Measurements from ENCODE around the gene DNASE1L1. TPM values are rescaled to one million over a fixed set of nuclear protein-coding genes. Genes with fewer than 3 reads are reported as not detected.

Gene DNASE1L1
- total RNA-seq, 1 experiment from 2014 or later: 29.8 TPM

DNA sequence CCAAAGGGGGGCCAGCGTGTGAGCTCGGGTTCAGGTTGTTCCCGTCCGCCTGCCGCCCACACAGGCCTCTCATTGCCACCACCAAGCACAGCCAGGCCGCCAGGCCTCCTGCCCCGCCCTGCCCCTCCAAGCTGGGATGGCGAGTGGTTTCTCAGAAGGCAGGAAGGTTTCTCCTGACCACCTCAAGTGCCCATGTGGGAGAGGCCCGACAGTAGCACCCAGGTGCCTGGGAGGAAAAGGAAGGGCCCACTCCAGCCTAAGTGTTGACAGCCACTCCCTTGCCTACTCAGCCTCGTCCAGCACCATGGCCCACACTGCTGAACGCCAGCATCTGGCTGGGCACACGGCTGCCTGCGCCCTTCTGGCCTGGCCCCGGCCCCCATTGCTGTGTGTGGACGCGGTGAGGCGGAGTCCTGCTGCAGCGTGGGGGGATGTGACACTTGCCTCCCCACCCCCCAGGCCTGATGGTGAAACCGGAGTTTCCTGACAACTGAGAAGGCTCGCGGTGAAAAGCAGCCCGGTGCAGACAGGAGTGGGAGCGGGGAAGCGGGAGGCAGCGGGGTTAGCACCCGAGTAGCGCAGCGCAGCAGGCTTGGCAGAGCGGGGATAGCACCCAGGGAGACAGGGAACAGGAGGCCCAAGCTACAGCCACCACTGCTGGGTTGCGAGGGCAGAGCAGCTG is 53.8 kb downstream of the DNASE1L1 start:
- TF ChIP-seq, protein P1, sequence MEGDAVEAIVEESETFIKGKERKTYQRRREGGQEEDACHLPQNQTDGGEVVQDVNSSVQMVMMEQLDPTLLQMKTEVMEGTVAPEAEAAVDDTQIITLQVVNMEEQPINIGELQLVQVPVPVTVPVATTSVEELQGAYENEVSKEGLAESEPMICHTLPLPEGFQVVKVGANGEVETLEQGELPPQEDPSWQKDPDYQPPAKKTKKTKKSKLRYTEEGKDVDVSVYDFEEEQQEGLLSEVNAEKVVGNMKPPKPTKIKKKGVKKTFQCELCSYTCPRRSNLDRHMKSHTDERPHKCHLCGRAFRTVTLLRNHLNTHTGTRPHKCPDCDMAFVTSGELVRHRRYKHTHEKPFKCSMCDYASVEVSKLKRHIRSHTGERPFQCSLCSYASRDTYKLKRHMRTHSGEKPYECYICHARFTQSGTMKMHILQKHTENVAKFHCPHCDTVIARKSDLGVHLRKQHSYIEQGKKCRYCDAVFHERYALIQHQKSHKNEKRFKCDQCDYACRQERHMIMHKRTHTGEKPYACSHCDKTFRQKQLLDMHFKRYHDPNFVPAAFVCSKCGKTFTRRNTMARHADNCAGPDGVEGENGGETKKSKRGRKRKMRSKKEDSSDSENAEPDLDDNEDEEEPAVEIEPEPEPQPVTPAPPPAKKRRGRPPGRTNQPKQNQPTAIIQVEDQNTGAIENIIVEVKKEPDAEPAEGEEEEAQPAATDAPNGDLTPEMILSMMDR (conservative IDR thresholded peaks at IDR 0.05; ENCODE audit: low read depth, low read length): no peak
- TF ChIP-seq EZH2phosphoT487 (IDR thresholded peaks at IDR 0.05; ENCODE audit: borderline replicate concordance, low read length): no peak
- TF ChIP-seq EZH2 (IDR thresholded peaks at IDR 0.05; ENCODE audit: low read length, unreplicated experiment): no peak
- Histone ChIP-seq H3K27me3 (ENCODE audit: low read length) (no peaks in the 10 kb centered on the region), H4K20me1 (ENCODE audit: low read length) (peaks cover 24% of the 10 kb centered on the region), H3K9me2 (replicated peaks; ENCODE audit: low read length) (no peaks in the 10 kb centered on the region), H3K27ac (ENCODE audit: low read length) (no peak overlapping the region), H3K79me2 (ENCODE audit: low read length) (0 out of 2 replicates have a peak, but pooled peaks cover 4% of the 10 kb centered on the region), H3K4me3 (ENCODE audit: low read length) (no peak overlapping the region), H3K4me1 (ENCODE audit: insufficient read depth, low read length) (no peaks in the 10 kb centered on the region), H2AFZ (ENCODE audit: low read length) (no peak overlapping the region), H3K9me3 (ENCODE audit: low read length) (no peaks in the 10 kb centered on the region), H3K36me3 (ENCODE audit: low read depth, low read length) (peaks cover 74% of the 10 kb centered on the region), H3K9ac (ENCODE audit: low read length) (no peak overlapping the region), H3F3A (ENCODE audit: low read length, unreplicated experiment) (peaks cover under 1% of the 10 kb centered on the region), H3K4me2 (ENCODE audit: low read length) (no peak overlapping the region)
- intact Hi-C loops (cut with micrococcal nuclease): no loop called here
- POLR2A ChIA-PET (ENCODE audit: unreplicated experiment): no interaction called here
- CTCF ChIA-PET: no interaction called here
- ATAC-seq (no peak), DNase-seq (no peak)
- no TSS peak for BruUV-seq (replicated peaks)

DNA sequence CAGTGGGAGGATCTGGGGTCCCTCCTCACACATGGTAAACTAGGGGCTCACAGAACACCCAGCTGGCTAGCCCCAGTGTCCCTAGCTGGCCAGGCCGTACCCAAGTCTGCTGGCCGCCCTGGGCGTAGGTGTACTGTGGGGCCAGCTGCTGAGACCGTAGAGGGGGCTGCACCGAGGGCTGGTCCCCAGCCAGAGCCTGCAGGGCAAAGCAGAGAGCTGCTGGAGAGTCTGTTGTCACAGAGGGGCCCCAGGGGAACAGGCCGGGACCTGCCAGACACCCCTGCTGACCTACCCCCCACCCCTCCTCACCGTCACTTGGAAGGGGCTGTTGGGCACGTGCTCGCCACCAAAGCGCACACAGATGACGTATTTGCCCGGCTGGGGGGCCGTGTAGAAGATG is 54.5 kb downstream of the DNASE1L1 start:
- no TSS peak for BruUV-seq (replicated peaks)
- Histone ChIP-seq H3K79me2 (ENCODE audit: low read length) (0 out of 2 replicates have a peak, but pooled peaks cover 4% of the 10 kb centered on the region), H3K4me3 (ENCODE audit: low read length) (no peak overlapping the region), H4K20me1 (ENCODE audit: low read length) (peaks cover 17% of the 10 kb centered on the region), H3K36me3 (ENCODE audit: low read depth, low read length) (peaks cover 75% of the 10 kb centered on the region), H3K9me3 (ENCODE audit: low read length) (no peaks in the 10 kb centered on the region), H3F3A (ENCODE audit: low read length, unreplicated experiment) (peaks cover 5% of the 10 kb centered on the region), H3K27me3 (ENCODE audit: low read length) (no peaks in the 10 kb centered on the region), H3K27ac (ENCODE audit: low read length) (no peak overlapping the region), H3K9ac (ENCODE audit: low read length) (no peak overlapping the region), H3K4me1 (ENCODE audit: insufficient read depth, low read length) (no peaks in the 10 kb centered on the region), H3K9me2 (replicated peaks; ENCODE audit: low read length) (no peaks in the 10 kb centered on the region), H3K4me2 (ENCODE audit: low read length) (no peak overlapping the region), H2AFZ (ENCODE audit: low read length) (no peak overlapping the region)
- TF ChIP-seq, protein P1 (conservative IDR thresholded peaks at IDR 0.05; ENCODE audit: low read depth, low read length): no peak
- TF ChIP-seq EZH2phosphoT487 (IDR thresholded peaks at IDR 0.05; ENCODE audit: borderline replicate concordance, low read length): no peak
- TF ChIP-seq EZH2 (IDR thresholded peaks at IDR 0.05; ENCODE audit: low read length, unreplicated experiment): no peak
- CTCF ChIA-PET: no interaction called here
- POLR2A ChIA-PET (ENCODE audit: unreplicated experiment): no interaction called here
- no peak for ATAC-seq
- intact Hi-C loops (cut with micrococcal nuclease): no loop called here
- no peak for DNase-seq

DNA sequence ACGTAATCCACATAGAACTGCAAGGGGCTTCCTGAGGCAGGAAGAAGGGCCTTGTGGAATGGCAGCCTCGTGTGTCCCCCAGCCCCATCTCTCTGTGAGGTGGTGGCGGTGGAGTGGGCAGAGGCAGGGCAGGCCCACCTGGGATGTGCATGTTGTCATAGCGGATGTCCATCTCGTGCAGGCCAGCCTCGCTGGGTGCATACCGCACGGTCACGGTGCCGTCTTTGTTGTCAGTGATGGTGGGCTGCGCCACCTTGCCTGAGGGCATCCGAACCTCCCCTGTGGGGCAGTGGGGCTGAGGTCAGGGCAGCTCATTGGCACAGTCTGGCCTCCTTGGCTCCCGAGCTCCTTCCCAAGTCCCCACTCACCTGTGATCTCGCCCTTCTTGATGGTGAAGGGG is 55.0 kb downstream of the DNASE1L1 start:
- TF ChIP-seq, protein P1 (conservative IDR thresholded peaks at IDR 0.05; ENCODE audit: low read depth, low read length): no peak
- TF ChIP-seq EZH2phosphoT487 (IDR thresholded peaks at IDR 0.05; ENCODE audit: borderline replicate concordance, low read length): no peak
- TF ChIP-seq EZH2 (IDR thresholded peaks at IDR 0.05; ENCODE audit: low read length, unreplicated experiment): no peak

More for the DNA sequence above, 55.0 kb downstream of the DNASE1L1 start:
- ChIA-PET POLR2A (ENCODE audit: unreplicated experiment) (no interaction called here), CTCF (no interaction called here)
- ATAC-seq: no peak
- no peak overlapping the region for H3K4me3 ChIP-seq (ENCODE audit: low read length)
- peaks cover 16% of the 10 kb centered on the region for H4K20me1 ChIP-seq (ENCODE audit: low read length)
- no peak overlapping the region for H3K4me2 ChIP-seq (ENCODE audit: low read length)
- H2AFZ ChIP-seq (ENCODE audit: low read length): no peak overlapping the region
- no peaks in the 10 kb centered on the region for H3K9me2 ChIP-seq (replicated peaks; ENCODE audit: low read length)
- no peak for DNase-seq
- no peaks in the 10 kb centered on the region for H3K27me3 ChIP-seq (ENCODE audit: low read length)
- H3F3A ChIP-seq (ENCODE audit: low read length, unreplicated experiment): peaks cover 10% of the 10 kb centered on the region
- H3K27ac ChIP-seq (ENCODE audit: low read length): no peak overlapping the region
- no peak overlapping the region for H3K9ac ChIP-seq (ENCODE audit: low read length)
- peaks cover 75% of the 10 kb centered on the region for H3K36me3 ChIP-seq (ENCODE audit: low read depth, low read length)
- no peaks in the 10 kb centered on the region for H3K4me1 ChIP-seq (ENCODE audit: insufficient read depth, low read length)
- no peaks in the 10 kb centered on the region for H3K9me3 ChIP-seq (ENCODE audit: low read length)
- BruUV-seq (replicated peaks): no TSS peak
- intact Hi-C loops (cut with micrococcal nuclease): no loop called here
- 0 out of 2 replicates have a peak, but pooled peaks cover 4% of the 10 kb centered on the region for H3K79me2 ChIP-seq (ENCODE audit: low read length)
